ENCODE results near the gene AMD1. TPM values are rescaled to one million over a fixed set of nuclear protein-coding genes. Genes with fewer than 3 reads are reported as not detected.

AMD1 gene
- total and polyA plus RNA-seq, 9 of the 15 experiments (the other 6 are each of a cell fraction or from before 2014, with no cell fraction given): 60.0 to 151 (median 85.6) TPM

DNA sequence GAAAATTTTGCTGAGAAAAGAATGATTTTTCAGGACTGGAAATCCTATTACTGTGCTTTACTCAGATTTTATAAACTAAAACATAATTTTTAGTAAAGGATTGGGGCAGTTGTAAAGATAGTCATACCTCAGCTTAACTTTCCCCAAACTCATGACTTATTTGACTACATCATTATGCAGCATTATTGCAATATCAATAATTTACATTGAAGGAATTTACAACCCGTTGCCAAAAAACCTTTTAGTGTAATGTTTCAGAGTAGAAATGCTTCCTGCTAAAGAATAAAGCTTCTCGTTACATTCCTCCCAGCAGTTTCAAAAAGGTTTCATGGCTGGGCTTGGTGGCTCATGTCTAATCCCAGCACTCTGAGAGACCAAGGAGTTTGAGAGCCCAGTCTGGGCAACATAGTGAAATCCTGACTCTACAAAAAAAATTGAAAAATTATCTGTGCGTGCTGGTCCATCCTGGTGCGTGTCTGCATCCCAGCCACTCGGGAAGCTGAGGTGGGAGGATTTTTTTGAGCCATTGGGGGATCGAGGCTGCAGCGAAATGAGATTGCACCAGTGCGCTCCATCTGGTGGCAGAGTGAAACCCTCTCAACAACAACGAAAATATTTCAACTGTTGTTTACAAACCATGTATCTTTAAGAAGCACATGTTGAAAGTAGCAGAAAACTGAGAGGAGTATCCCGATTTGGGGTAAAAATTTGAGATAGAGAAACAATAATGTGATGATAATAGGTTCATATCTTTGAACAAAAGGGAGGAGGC, 4.4 kb downstream of the AMD1 start (continued):
- TF ChIP-seq, protein P1, sequence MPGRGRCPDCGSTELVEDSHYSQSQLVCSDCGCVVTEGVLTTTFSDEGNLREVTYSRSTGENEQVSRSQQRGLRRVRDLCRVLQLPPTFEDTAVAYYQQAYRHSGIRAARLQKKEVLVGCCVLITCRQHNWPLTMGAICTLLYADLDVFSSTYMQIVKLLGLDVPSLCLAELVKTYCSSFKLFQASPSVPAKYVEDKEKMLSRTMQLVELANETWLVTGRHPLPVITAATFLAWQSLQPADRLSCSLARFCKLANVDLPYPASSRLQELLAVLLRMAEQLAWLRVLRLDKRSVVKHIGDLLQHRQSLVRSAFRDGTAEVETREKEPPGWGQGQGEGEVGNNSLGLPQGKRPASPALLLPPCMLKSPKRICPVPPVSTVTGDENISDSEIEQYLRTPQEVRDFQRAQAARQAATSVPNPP (IDR thresholded peaks at IDR 0.05; ENCODE audit: borderline replicate concordance, insufficient read depth, insufficient read length): no peak
- TF ChIP-seq, protein P2, sequence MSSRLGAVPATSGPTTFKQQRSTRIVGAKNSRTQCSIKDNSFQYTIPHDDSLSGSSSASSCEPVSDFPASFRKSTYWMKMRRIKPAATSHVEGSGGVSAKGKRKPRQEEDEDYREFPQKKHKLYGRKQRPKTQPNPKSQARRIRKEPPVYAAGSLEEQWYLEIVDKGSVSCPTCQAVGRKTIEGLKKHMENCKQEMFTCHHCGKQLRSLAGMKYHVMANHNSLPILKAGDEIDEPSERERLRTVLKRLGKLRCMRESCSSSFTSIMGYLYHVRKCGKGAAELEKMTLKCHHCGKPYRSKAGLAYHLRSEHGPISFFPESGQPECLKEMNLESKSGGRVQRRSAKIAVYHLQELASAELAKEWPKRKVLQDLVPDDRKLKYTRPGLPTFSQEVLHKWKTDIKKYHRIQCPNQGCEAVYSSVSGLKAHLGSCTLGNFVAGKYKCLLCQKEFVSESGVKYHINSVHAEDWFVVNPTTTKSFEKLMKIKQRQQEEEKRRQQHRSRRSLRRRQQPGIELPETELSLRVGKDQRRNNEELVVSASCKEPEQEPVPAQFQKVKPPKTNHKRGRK (tag; IDR thresholded peaks at IDR 0.05): no peak
- 0 out of 2 replicates have a peak, but pooled peaks have one; percentile 17 for TF ChIP-seq TCF3 (CRISPR knock-in tag; IDR thresholded peaks at IDR 0.05)
- TF ChIP-seq ZNF384 (IDR thresholded peaks at IDR 0.05; ENCODE audit: low read depth, low read length): peak; percentile 56; the same call in 1 of the 2 replicates
- TF ChIP-seq KAT8 (IDR thresholded peaks at IDR 0.05; ENCODE audit: low read depth): no peak
- TF ChIP-seq, protein P3, sequence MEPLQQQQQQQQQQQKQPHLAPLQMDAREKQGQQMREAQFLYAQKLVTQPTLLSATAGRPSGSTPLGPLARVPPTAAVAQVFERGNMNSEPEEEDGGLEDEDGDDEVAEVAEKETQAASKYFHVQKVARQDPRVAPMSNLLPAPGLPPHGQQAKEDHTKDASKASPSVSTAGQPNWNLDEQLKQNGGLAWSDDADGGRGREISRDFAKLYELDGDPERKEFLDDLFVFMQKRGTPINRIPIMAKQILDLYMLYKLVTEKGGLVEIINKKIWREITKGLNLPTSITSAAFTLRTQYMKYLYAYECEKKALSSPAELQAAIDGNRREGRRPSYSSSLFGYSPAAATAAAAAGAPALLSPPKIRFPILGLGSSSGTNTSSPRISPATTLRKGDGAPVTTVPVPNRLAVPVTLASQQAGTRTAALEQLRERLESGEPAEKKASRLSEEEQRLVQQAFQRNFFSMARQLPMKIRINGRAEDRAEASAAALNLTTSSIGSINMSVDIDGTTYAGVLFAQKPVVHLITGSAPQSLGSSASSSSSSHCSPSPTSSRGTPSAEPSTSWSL (CRISPR knock-in tag; IDR thresholded peaks at IDR 0.05; ENCODE audit: borderline replicate concordance): no peak
- TF ChIP-seq EGR1 (conservative IDR thresholded peaks at IDR 0.05): no peak
- TF ChIP-seq, protein P4, sequence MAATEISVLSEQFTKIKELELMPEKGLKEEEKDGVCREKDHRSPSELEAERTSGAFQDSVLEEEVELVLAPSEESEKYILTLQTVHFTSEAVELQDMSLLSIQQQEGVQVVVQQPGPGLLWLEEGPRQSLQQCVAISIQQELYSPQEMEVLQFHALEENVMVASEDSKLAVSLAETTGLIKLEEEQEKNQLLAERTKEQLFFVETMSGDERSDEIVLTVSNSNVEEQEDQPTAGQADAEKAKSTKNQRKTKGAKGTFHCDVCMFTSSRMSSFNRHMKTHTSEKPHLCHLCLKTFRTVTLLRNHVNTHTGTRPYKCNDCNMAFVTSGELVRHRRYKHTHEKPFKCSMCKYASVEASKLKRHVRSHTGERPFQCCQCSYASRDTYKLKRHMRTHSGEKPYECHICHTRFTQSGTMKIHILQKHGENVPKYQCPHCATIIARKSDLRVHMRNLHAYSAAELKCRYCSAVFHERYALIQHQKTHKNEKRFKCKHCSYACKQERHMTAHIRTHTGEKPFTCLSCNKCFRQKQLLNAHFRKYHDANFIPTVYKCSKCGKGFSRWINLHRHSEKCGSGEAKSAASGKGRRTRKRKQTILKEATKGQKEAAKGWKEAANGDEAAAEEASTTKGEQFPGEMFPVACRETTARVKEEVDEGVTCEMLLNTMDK (IDR thresholded peaks at IDR 0.05; ENCODE audit: borderline replicate concordance, insufficient read depth, low read depth, low read length, poor library complexity, severe bottlenecking): peak; percentile 89
- no peak for TF ChIP-seq KDM5B (IDR thresholded peaks at IDR 0.05; ENCODE audit: insufficient replicate concordance, low read depth, low read length)
- TF ChIP-seq, protein P5, sequence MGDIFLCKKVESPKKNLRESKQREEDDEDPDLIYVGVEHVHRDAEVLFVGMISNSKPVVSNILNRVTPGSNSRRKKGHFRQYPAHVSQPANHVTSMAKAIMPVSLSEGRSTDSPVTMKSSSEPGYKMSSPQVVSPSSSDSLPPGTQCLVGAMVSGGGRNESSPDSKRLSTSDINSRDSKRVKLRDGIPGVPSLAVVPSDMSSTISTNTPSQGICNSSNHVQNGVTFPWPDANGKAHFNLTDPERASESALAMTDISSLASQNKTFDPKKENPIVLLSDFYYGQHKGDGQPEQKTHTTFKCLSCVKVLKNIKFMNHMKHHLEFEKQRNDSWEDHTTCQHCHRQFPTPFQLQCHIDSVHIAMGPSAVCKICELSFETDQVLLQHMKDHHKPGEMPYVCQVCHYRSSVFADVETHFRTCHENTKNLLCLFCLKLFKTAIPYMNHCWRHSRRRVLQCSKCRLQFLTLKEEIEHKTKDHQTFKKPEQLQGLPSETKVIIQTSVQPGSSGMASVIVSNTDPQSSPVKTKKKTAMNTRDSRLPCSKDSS (IDR thresholded peaks at IDR 0.05; ENCODE audit: low read depth, partially characterized antibody): no peak
- TF ChIP-seq, protein P6, sequence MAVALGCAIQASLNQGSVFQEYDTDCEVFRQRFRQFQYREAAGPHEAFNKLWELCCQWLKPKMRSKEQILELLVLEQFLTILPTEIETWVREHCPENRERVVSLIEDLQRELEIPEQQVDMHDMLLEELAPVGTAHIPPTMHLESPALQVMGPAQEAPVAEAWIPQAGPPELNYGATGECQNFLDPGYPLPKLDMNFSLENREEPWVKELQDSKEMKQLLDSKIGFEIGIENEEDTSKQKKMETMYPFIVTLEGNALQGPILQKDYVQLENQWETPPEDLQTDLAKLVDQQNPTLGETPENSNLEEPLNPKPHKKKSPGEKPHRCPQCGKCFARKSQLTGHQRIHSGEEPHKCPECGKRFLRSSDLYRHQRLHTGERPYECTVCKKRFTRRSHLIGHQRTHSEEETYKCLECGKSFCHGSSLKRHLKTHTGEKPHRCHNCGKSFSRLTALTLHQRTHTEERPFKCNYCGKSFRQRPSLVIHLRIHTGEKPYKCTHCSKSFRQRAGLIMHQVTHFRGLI (CRISPR knock-in tag; IDR thresholded peaks at IDR 0.05): no peak
- TF ChIP-seq HDAC1 (IDR thresholded peaks at IDR 0.05): peak in 1 of 2 experiments; percentile 27; a peak in 1 of 4 replicates
